HepG2 (cell line): ENCODE results near the gene PGA5. TPM values are rescaled to one million over a fixed set of nuclear protein-coding genes. Genes with fewer than 3 reads are reported as not detected.

ENCODE experiments used
- AKNA ChIP-seq: sonication (generic); formaldehyde crosslinking; IDR thresholded peaks from 2 replicates; pipeline ENCODE4 v1.4.0; 2020; ENCODE audit warnings: missing genetic modification reagents, borderline replicate concordance
- FUBP1 ChIP-seq: sonication (generic); formaldehyde crosslinking; IDR thresholded peaks from 2 replicates; pipeline ENCODE4 v1.5.1; 2020; ENCODE audit warnings: missing genetic modification reagents, mild to moderate bottlenecking, borderline replicate concordance
- PAWR ChIP-seq: sonication (generic); formaldehyde crosslinking; IDR thresholded peaks from 2 replicates; pipeline ENCODE4 v1.4.0; 2020; ENCODE audit warnings: missing genetic modification reagents, mild to moderate bottlenecking, borderline replicate concordance
- RXRA ChIP-seq: sonication (generic); formaldehyde crosslinking; IDR thresholded peaks from 2 replicates; pipeline ENCODE4 v1.5.1; 2020; ENCODE audit warnings: missing genetic modification reagents
- SCMH1 ChIP-seq: sonication (generic); formaldehyde crosslinking; IDR thresholded peaks from 2 replicates; pipeline ENCODE4 v1.9.0; 2021; ENCODE audit warnings: missing genetic modification reagents, mild to moderate bottlenecking, borderline replicate concordance
- TAF1 ChIP-seq: sonication (generic); formaldehyde crosslinking; IDR thresholded peaks from 2 replicates; pipeline ENCODE4 v1.4.0; 2020; ENCODE audit warnings: missing genetic modification reagents
- ZBTB33 ChIP-seq: sonication (generic); formaldehyde crosslinking; IDR thresholded peaks from 2 replicates; pipeline ENCODE4 v1.4.0; 2020; ENCODE audit warnings: missing genetic modification reagents
- ZFP82 ChIP-seq: sonication (generic); formaldehyde crosslinking; IDR thresholded peaks from 2 replicates; pipeline ENCODE4 v1.5.1; 2020; ENCODE audit warnings: mild to moderate bottlenecking, missing genetic modification reagents, borderline replicate concordance
- ZFP91 ChIP-seq: sonication (generic); formaldehyde crosslinking; IDR thresholded peaks from 2 replicates; pipeline ENCODE4 v1.9.0; 2022; ENCODE audit warnings: missing genetic modification reagents, mild to moderate bottlenecking, borderline replicate concordance
- ZNF136 ChIP-seq: sonication (generic); formaldehyde crosslinking; IDR thresholded peaks from 2 replicates; pipeline ENCODE4 v1.8.1; 2022; ENCODE audit warnings: low read depth, mild to moderate bottlenecking, moderate library complexity, missing genetic modification reagents
- ZNF282 ChIP-seq: fragments of 450-650 bp; IDR thresholded peaks from 2 replicates; pipeline ENCODE4 v1.6.1; 2018; ENCODE audit not compliant: partially characterized antibody
- ZNF709 ChIP-seq: sonication (generic); formaldehyde crosslinking; IDR thresholded peaks from 2 replicates; pipeline ENCODE4 v1.5.0; 2020; ENCODE audit warnings: mild to moderate bottlenecking, missing genetic modification reagents
- ZNF792 ChIP-seq: IDR thresholded peaks from 2 replicates; pipeline ENCODE4 v1.6.1; 2016
- polyA plus RNA-seq, 8 experiments: library from polyadenylated mRNA; depleted of rRNA in 3 of 8; stranded (reverse) in 7 of 8; unstranded in 1 of 8; fragments of >200 nt; fragmentation: Illumina TruSeq in 4 of 8; extraction: Trizol in 4 of 8; gene quantifications; 2 replicates each; pipeline versions ENCODE4 v1.2.1 to v1.2.3, GENCODE V29; 2011 to 2016; ENCODE audit warnings: low read depth in 4 of 8, missing spikeins in 1 of 8, mixed read lengths in 1 of 8; ENCODE audit not compliant: insufficient read depth in 1 of 8
- total RNA-seq, 5 experiments: library from RNA; depleted of rRNA; stranded (reverse); fragments of >200 nt; fragmentation: Illumina TruSeq; extraction: Trizol; gene quantifications; 2 replicates each; pipeline ENCODE4 v1.2.3, GENCODE V29; 2016; ENCODE audit warnings: low read depth in 1 of 5

PGA5 gene
- total and polyA plus RNA-seq, 2 of the 13 experiments (the other 11 are each of a cell fraction or from before 2014, with no cell fraction given), result not detected

GRCh38 chr11:61293867-61294716, 53.1 kb downstream of the PGA5 start (continued):
- TF ChIP-seq ZFP91 (CRISPR knock-in tag) (peak; percentile 74; the same call in 1 of the 2 replicates), AKNA (CRISPR knock-in tag) (no peak), ZNF792 (CRISPR knock-in tag) (0 out of 2 replicates have a peak, but pooled peaks have one; percentile 5), ZFP82 (CRISPR knock-in tag) (no peak), TAF1 (CRISPR knock-in tag) (peak; percentile 53), ZNF282 (no peak), FUBP1 (CRISPR knock-in tag) (peak; percentile 21; the same call in 1 of the 2 replicates), PAWR (CRISPR knock-in tag) (no peak), ZBTB33 (CRISPR knock-in tag) (no peak), ZNF136 (CRISPR knock-in tag) (0 out of 2 replicates have a peak, but pooled peaks have one; percentile 39), SCMH1 (CRISPR knock-in tag) (no peak), ZNF709 (CRISPR knock-in tag) (peak; percentile 70), RXRA (peak; percentile 44; the same call in 1 of the 2 replicates)
